Measurements from ENCODE around the gene RAB6B. TPM values are rescaled to one million over a fixed set of nuclear protein-coding genes. Genes with fewer than 3 reads are reported as not detected.

RAB6B gene
- total RNA-seq, 6 experiments from 2014 or later, result 1.6 to 5.4 (median 2.1) TPM

GRCh38 chr3:133835418-133835743 is 60.3 kb downstream of the RAB6B start:
- no peaks in the 10 kb centered on the region for H3K36me3 Mint-ChIP-seq (ENCODE audit: low read depth)
- H3K27ac Mint-ChIP-seq, result no peak overlapping the region
- DNase-seq, result no peak
- no peaks in the 10 kb centered on the region for H3K4me1 Mint-ChIP-seq (ENCODE audit: low read depth)
- peaks cover 14% of the 10 kb centered on the region for H3K27me3 Mint-ChIP-seq (ENCODE audit: insufficient read depth)
- no peak overlapping the region for H3K4me3 Mint-ChIP-seq
- TF ChIP-seq CTCF (IDR thresholded peaks at IDR 0.05), result no peak
- H3K9me3 Mint-ChIP-seq, result no peaks in the 10 kb centered on the region

- no peaks in the 10 kb centered on the region for H3K4me1 Mint-ChIP-seq (ENCODE audit: low read depth)
- H3K36me3 Mint-ChIP-seq (ENCODE audit: low read depth), result no peaks in the 10 kb centered on the region
- H3K4me3 Mint-ChIP-seq, result no peak overlapping the region
- no peaks in the 10 kb centered on the region for H3K9me3 Mint-ChIP-seq
- TF ChIP-seq CTCF (IDR thresholded peaks at IDR 0.05), result no peak
- no peak overlapping the region for H3K27ac Mint-ChIP-seq
- H3K27me3 Mint-ChIP-seq (ENCODE audit: insufficient read depth), result peaks cover 16% of the 10 kb centered on the region
- DNase-seq, result no peak
Observed at GRCh38 chr3:133834621-133835417, 60.9 kb downstream of the RAB6B start.

GRCh38 chr3:133833880-133834620 is 61.6 kb downstream of the RAB6B start:
- H3K4me3 Mint-ChIP-seq, result no peak overlapping the region
- H3K9me3 Mint-ChIP-seq, result no peaks in the 10 kb centered on the region
- H3K27me3 Mint-ChIP-seq (ENCODE audit: insufficient read depth), result peaks cover 15% of the 10 kb centered on the region
- no peaks in the 10 kb centered on the region for H3K4me1 Mint-ChIP-seq (ENCODE audit: low read depth)
- DNase-seq, result no peak
- no peak for TF ChIP-seq CTCF (IDR thresholded peaks at IDR 0.05)
- no peak overlapping the region for H3K27ac Mint-ChIP-seq
- no peaks in the 10 kb centered on the region for H3K36me3 Mint-ChIP-seq (ENCODE audit: low read depth)

GRCh38 chr3:133833267-133833666 is 62.4 kb downstream of the RAB6B start:
- H3K4me3 Mint-ChIP-seq, result no peak overlapping the region
- no peaks in the 10 kb centered on the region for H3K36me3 Mint-ChIP-seq (ENCODE audit: low read depth)
- H3K27ac Mint-ChIP-seq, result no peak overlapping the region

GRCh38 chr3:133832802-133833144 is 62.9 kb downstream of the RAB6B start:
- no peak for TF ChIP-seq CTCF (IDR thresholded peaks at IDR 0.05)
- no peak for DNase-seq
- Mint-ChIP-seq H3K9me3 (no peaks in the 10 kb centered on the region), H3K4me3 (no peak overlapping the region), H3K4me1 (ENCODE audit: low read depth) (no peaks in the 10 kb centered on the region), H3K27me3 (ENCODE audit: insufficient read depth) (peaks cover 15% of the 10 kb centered on the region), H3K27ac (no peak overlapping the region), H3K36me3 (ENCODE audit: low read depth) (no peaks in the 10 kb centered on the region)

More at GRCh38 chr3:133833267-133833666, 62.4 kb downstream of the RAB6B start:
- DNase-seq, result no peak
- H3K27me3 Mint-ChIP-seq (ENCODE audit: insufficient read depth), result peaks cover 15% of the 10 kb centered on the region
- no peaks in the 10 kb centered on the region for H3K9me3 Mint-ChIP-seq
- H3K4me1 Mint-ChIP-seq (ENCODE audit: low read depth), result no peaks in the 10 kb centered on the region
- no peak for TF ChIP-seq CTCF (IDR thresholded peaks at IDR 0.05)

Data from HFFc6 (cell line).